SJCRH30 (cell line): ENCODE measurements around the gene CCNB3. TPM values are rescaled to one million over a fixed set of nuclear protein-coding genes. Genes with fewer than 3 reads are reported as not detected.
A peak's percentile ranks its signal among the peaks of the same experiment; 100 is the strongest.

ENCODE experiments used
- DNase-seq, 2 experiments: peaks; one replicate each; pipeline ENCODE4 v3.0.0-alpha.2; 2015 to 2020
- H3K27ac ChIP-seq: fragments of 250-450 bp; sonication (Bioruptor Pico); 2 replicates; pipeline ENCODE4 v1.5.1; 2020; ENCODE audit warnings: mild to moderate bottlenecking, moderate library complexity
- H3K27me3 ChIP-seq: fragments of 250-450 bp; sonication (Bioruptor Pico); 2 replicates; pipeline ENCODE4 v1.5.1; 2020; ENCODE audit warnings: mild to moderate bottlenecking, moderate library complexity
- H3K36me3 ChIP-seq: fragments of 250-450 bp; sonication (Bioruptor Pico); 2 replicates; pipeline ENCODE4 v1.5.1; 2020; ENCODE audit warnings: mild to moderate bottlenecking, moderate library complexity
- H3K4me1 ChIP-seq: fragments of 250-450 bp; sonication (Bioruptor Pico); 2 replicates; pipeline ENCODE4 v1.5.1; 2020; ENCODE audit warnings: mild to moderate bottlenecking, moderate library complexity
- H3K4me3 ChIP-seq: fragments of 250-450 bp; sonication (Bioruptor Pico); 2 replicates; pipeline ENCODE4 v1.5.1; 2020; ENCODE audit warnings: mild to moderate bottlenecking, moderate library complexity
- H3K9me3 ChIP-seq: fragments of 250-450 bp; sonication (Bioruptor Pico); replicated peaks from 2 replicates; pipeline ENCODE4 v1.5.1; 2020; ENCODE audit warnings: mild to moderate bottlenecking, moderate library complexity
- total RNA-seq: library from RNA; depleted of rRNA; stranded (reverse); fragments of >200 nt; shearing (Covaris generic); gene quantifications from 2 replicates; pipeline ENCODE4 v1.2.3, GENCODE V29; 2014; rRNA removed

Gene CCNB3
- total RNA-seq, result 1.5 and 2.1 TPM in 2 replicates

GRCh38 chrX:50204364-50204899 lies at the start of gene CCNB3:
Gene CCNB3 (plus strand): TSS chrX:50204765. CDS start chrX:50285164, 80,399 bp downstream.
- Histone ChIP-seq H3K27me3 (no peaks in the 10 kb centered on the region), H3K9me3 (no peaks in the 10 kb centered on the region), H3K27ac (peak within 1 kb of the TSS; percentile 73), H3K4me3 (peak within 1 kb of the TSS; percentile 54), H3K36me3 (no peaks in the 10 kb centered on the region), H3K4me1 (no peaks in the 10 kb centered on the region)
- peak; percentile 68 to 73 for DNase-seq

- peak; percentile 11 to 25 for DNase-seq
These were observed 46.9 kb upstream of the CCNB3 start for GRCh38 chrX:50157545-50158135.

GRCh38 chrX:50158593-50158992 lies 46.0 kb upstream of the CCNB3 start:
- no peak overlapping the region for H3K27ac ChIP-seq
- no peaks in the 10 kb centered on the region for H3K27me3 ChIP-seq
- H3K4me3 ChIP-seq, result no peak overlapping the region
- H3K9me3 ChIP-seq, result no peaks in the 10 kb centered on the region
- H3K4me1 ChIP-seq, result no peaks in the 10 kb centered on the region
- no peaks in the 10 kb centered on the region for H3K36me3 ChIP-seq
- DNase-seq, result no peak

More at GRCh38 chrX:50157545-50158135, 46.9 kb upstream of the CCNB3 start:
- no peaks in the 10 kb centered on the region for H3K36me3 ChIP-seq
- H3K9me3 ChIP-seq, result no peaks in the 10 kb centered on the region
- H3K4me3 ChIP-seq, result no peak overlapping the region
- H3K27ac ChIP-seq, result no peak overlapping the region
- no peaks in the 10 kb centered on the region for H3K4me1 ChIP-seq
- H3K27me3 ChIP-seq, result no peaks in the 10 kb centered on the region

GRCh38 chrX:50161127-50161526 lies 43.4 kb upstream of the CCNB3 start:
- no peaks in the 10 kb centered on the region for H3K4me1 ChIP-seq
- no peak overlapping the region for H3K27ac ChIP-seq
- H3K9me3 ChIP-seq, result no peaks in the 10 kb centered on the region
- no peaks in the 10 kb centered on the region for H3K36me3 ChIP-seq
- no peak for DNase-seq
- H3K4me3 ChIP-seq, result no peak overlapping the region
- H3K27me3 ChIP-seq, result no peaks in the 10 kb centered on the region

- H3K36me3 ChIP-seq, result no peaks in the 10 kb centered on the region
- H3K27ac ChIP-seq, result no peak overlapping the region
- H3K27me3 ChIP-seq, result no peaks in the 10 kb centered on the region
- no peak for DNase-seq
- H3K4me3 ChIP-seq, result no peak overlapping the region
- no peaks in the 10 kb centered on the region for H3K9me3 ChIP-seq
- no peaks in the 10 kb centered on the region for H3K4me1 ChIP-seq
These were observed 38.8 kb upstream of the CCNB3 start for GRCh38 chrX:50165727-50166126.

- Histone ChIP-seq H3K4me3 (no peak overlapping the region), H3K9me3 (no peaks in the 10 kb centered on the region), H3K27ac (no peak overlapping the region), H3K36me3 (no peaks in the 10 kb centered on the region), H3K4me1 (no peaks in the 10 kb centered on the region), H3K27me3 (no peaks in the 10 kb centered on the region)
- DNase-seq, result no peak
These were observed 37.2 kb upstream of the CCNB3 start for GRCh38 chrX:50167366-50167765.

- no peak overlapping the region for H3K4me3 ChIP-seq
- no peaks in the 10 kb centered on the region for H3K27me3 ChIP-seq
- DNase-seq, result no peak
- no peak overlapping the region for H3K27ac ChIP-seq
- H3K4me1 ChIP-seq, result no peaks in the 10 kb centered on the region
- no peaks in the 10 kb centered on the region for H3K36me3 ChIP-seq
- no peaks in the 10 kb centered on the region for H3K9me3 ChIP-seq
These were observed 36.3 kb upstream of the CCNB3 start for GRCh38 chrX:50168241-50168687.

- no peak overlapping the region for H3K27ac ChIP-seq
- no peaks in the 10 kb centered on the region for H3K36me3 ChIP-seq
- H3K27me3 ChIP-seq, result no peaks in the 10 kb centered on the region
- no peaks in the 10 kb centered on the region for H3K9me3 ChIP-seq
- H3K4me1 ChIP-seq, result no peaks in the 10 kb centered on the region
- DNase-seq, result no peak
- no peak overlapping the region for H3K4me3 ChIP-seq
These were observed 34.8 kb upstream of the CCNB3 start for GRCh38 chrX:50169717-50170116.

- no peak overlapping the region for H3K27ac ChIP-seq
- no peaks in the 10 kb centered on the region for H3K36me3 ChIP-seq
- H3K9me3 ChIP-seq, result no peaks in the 10 kb centered on the region
- peak; percentile 4 to 8 for DNase-seq
- no peaks in the 10 kb centered on the region for H3K27me3 ChIP-seq
- H3K4me3 ChIP-seq, result no peak overlapping the region
- no peaks in the 10 kb centered on the region for H3K4me1 ChIP-seq
These were observed 24.3 kb upstream of the CCNB3 start for GRCh38 chrX:50180073-50180940.

- Histone ChIP-seq H3K27ac (no peak overlapping the region), H3K9me3 (no peaks in the 10 kb centered on the region), H3K27me3 (no peaks in the 10 kb centered on the region), H3K4me3 (no peak overlapping the region), H3K36me3 (no peaks in the 10 kb centered on the region), H3K4me1 (no peaks in the 10 kb centered on the region)
- no peak for DNase-seq
These were observed 20.7 kb upstream of the CCNB3 start for GRCh38 chrX:50183891-50184290.

GRCh38 chrX:50188859-50189600 lies 15.5 kb upstream of the CCNB3 start:
- no peak for DNase-seq
- no peaks in the 10 kb centered on the region for H3K27me3 ChIP-seq
- H3K27ac ChIP-seq, result no peak overlapping the region
- H3K36me3 ChIP-seq, result no peaks in the 10 kb centered on the region
- no peaks in the 10 kb centered on the region for H3K4me1 ChIP-seq
- H3K4me3 ChIP-seq, result no peak overlapping the region
- H3K9me3 ChIP-seq, result no peaks in the 10 kb centered on the region

GRCh38 chrX:50198348-50198747 lies 6.2 kb upstream of the CCNB3 start:
- Histone ChIP-seq H3K4me3 (no peak overlapping the region), H3K27ac (no peak overlapping the region), H3K4me1 (no peaks in the 10 kb centered on the region), H3K9me3 (no peaks in the 10 kb centered on the region), H3K36me3 (no peaks in the 10 kb centered on the region), H3K27me3 (no peaks in the 10 kb centered on the region)
- no peak for DNase-seq

GRCh38 chrX:50200907-50201306 lies 3.7 kb upstream of the CCNB3 start, which contains the start of gene AKAP4:
Gene AKAP4 (minus strand): TSS chrX:50201007. CDS start chrX:50200889, 118 bp downstream.
- no peak for DNase-seq
- no peaks in the 10 kb centered on the region for H3K4me1 ChIP-seq
- H3K4me3 ChIP-seq, result no peak within 1 kb of the TSS
- no peak within 1 kb of the TSS for H3K27ac ChIP-seq
- no peaks in the 10 kb centered on the region for H3K36me3 ChIP-seq
- H3K27me3 ChIP-seq, result no peaks in the 10 kb centered on the region
- no peaks in the 10 kb centered on the region for H3K9me3 ChIP-seq

GRCh38 chrX:50202539-50202938 lies 2.0 kb upstream of the CCNB3 start:
- DNase-seq, result no peak
- Histone ChIP-seq H3K27me3 (no peaks in the 10 kb centered on the region), H3K9me3 (no peaks in the 10 kb centered on the region), H3K4me3 (no peak overlapping the region), H3K4me1 (no peaks in the 10 kb centered on the region), H3K36me3 (no peaks in the 10 kb centered on the region), H3K27ac (no peak overlapping the region)

- Histone ChIP-seq H3K4me1 (no peaks in the 10 kb centered on the region), H3K27ac (no peak overlapping the region), H3K27me3 (no peaks in the 10 kb centered on the region), H3K9me3 (no peaks in the 10 kb centered on the region), H3K36me3 (no peaks in the 10 kb centered on the region), H3K4me3 (no peak overlapping the region)
- peak; percentile 9 to 38 for DNase-seq
These were observed 2.2 kb downstream of the CCNB3 start for GRCh38 chrX:50206753-50207152.
